Bone marrow (tissue), 2 donors: Measurements from ENCODE around the gene HAND1.

Experiments
- DNase-seq, 2 donors: peaks; one replicate each; lab custom pipeline; 2025; lab: John Stamatoyannopoulos, UW

HAND1 gene

GRCh38 chr5:154505567-154505966 is 27.5 kb upstream of the HAND1 start:
- no peak for DNase-seq

DNA sequence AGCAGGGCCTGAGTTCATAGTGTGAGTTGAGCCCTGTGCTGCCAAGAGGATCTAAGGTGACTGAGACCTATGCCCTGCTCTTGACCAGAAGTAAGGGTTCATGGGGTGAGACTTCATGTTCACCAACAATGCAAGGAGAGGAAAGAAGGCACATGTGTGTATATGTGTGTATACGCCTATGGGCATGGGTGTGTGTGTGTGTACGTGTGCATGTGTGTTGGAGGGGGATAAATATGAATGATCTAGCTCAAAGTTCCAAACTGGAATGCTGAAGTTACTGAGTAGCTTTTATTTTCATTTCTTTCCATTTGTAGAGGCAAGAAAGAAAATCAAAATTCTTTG is 25.6 kb upstream of the HAND1 start:
- DNase-seq: no peak

- DNase-seq: no peak
Measured at GRCh38 chr5:154502180-154502579, 24.2 kb upstream of the HAND1 start.

- no peak for DNase-seq
Measured at GRCh38 chr5:154501566-154501965, 23.5 kb upstream of the HAND1 start.

DNA sequence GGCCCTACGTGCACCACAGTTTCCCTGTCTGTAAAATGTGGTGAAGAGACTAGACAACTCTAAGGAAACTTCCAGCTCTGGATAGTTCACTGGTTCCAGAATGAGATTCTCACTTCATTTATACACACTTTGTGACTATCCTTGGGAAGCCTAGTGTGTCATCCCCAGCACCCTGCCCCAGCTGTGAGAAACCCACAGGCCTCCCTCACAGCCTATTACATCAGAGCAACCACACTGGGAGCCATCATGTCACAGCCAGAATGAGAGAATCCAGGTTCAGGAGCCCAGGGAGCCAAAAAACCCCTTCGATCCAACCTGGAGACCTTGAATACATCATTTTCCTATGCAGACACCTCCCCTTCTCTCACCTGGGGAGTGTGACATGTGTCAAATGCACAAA is 21.0 kb upstream of the HAND1 start:
- DNase-seq: no peak

DNA sequence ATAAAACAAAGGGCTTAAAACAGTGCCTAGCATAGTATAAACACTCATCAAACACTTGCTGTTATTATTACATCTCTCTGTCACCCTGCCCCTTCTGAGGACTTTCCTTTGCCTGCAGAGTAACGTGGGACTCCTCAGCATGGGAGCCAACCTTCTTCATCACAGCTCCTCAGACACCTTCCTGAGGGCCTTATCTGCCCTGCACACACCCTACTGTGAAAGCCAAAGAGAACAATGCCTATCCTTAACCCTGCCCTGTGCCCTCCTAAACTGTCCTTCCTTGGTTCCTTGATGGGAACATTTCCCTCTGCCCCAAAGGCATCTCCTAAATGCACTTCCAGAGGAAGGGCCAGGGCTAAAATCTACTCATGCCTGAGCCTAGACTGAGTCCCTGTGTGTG is 20.6 kb upstream of the HAND1 start:
- DNase-seq: no peak

DNA sequence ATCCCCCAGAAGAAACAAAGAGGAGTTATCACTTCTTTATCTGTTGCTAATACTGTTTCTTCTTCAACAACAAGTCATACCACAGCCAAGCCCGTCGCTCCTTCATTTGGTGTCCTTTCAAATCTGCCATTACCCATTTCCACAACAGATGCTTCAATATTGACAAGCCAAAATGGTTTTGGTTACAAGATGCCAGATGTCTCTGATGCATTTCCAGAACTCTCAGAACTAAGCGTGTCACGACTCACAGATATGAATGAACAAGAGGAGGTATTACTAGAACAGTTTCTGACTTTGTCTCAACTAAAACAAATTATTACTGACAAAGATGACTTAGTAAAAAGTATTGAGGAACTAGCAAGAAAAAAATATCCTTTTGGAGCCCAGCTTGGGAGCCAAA is 16.0 kb upstream of the HAND1 start:
- DNase-seq: no peak

DNA sequence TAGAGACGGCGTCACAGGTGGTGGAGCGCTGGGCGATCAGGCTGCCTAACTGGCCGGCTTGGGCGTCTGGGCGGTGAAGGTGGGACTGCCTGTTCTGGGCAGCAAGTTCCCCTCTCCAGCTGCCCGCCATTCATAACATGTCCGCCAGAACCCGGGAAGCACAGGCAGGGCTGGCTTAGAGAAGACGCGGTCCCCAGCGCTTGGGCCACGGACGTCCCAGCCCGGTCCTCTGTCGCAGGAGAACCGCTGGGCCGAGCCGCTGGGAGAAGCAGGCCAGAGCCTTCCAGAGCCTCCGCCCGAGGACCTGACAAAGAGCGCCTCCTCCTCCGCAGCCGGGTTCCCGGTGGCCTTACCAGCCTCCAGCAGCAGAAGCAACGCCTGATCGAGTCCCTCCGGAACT is 15.2 kb upstream of the HAND1 start:
- no peak for DNase-seq

DNA sequence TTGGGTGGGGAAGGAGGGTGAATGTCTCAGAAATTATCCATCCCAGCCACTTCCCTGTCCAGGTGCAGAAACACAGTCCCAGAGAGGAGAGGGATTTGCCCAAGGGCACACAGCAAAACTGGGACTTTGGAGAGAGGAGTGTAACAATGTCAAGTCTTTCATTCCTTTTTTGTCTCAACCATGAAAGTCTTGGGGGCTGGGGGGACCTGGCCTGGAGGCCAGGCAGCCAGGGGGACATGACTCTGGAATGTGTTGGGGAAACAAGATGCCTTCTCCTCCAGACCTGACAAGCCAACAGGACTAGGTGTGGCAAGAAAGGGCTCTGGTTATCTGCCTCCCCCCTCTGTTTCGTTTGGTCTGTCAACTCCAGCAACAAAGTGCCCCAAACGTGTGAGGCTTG is 13.9 kb upstream of the HAND1 start:
- DNase-seq: no peak

GRCh38 chr5:154487541-154487940 is 9.5 kb upstream of the HAND1 start:
- no peak for DNase-seq

DNA sequence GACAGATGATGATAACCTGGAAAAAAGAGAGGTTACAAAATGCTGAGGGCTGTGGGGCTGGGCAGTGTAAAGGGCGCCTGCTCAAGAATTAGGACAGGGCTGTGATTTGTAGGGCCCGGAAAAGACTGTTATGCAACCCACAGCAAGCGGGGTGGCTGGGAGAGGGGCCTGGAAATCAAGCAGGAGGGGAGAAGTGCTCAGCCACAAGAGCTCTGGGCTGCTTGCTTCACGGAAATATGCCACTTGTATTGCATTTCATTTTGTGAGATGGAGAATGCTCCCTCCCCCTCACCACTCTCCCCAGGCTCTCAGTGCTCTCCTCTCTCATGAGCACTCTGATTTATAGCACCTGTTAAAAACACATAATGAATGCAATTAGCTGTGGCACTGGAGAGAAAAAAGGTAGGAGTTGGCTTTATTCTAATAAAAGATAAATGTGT is 8.4 kb upstream of the HAND1 start:
- no peak for DNase-seq

DNA sequence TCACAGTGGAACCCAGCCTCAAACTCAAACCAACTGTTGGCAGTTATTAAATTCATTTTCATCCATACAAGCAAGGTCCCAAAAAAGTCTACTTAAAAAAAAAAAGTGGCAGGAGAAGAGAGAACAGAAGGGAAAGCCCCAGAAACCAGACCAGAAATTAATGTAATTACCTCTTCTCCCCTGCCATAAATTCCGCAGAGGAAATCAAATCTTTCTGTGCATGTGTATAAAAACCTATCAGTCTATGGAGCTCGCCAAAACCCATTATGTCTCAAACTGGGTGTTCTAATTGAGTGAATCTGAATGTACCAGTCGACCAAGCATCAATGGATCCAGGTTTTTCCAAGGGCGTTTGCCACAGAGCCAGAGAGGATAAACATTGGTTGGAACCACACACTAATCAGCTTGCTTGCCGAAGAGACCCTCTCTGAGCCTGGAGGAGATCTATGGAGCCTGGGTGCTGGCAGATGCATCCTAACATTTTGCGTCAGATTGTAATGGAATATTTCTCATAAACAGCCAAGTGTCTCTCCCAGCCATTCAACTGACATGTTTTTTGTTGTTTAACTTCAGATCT is 7.9 kb upstream of the HAND1 start:
- DNase-seq: no peak

GRCh38 chr5:154485096-154485491 is 7.1 kb upstream of the HAND1 start:
- DNase-seq: no peak

- no peak for DNase-seq
Measured at GRCh38 chr5:154484393-154485095, 6.5 kb upstream of the HAND1 start.

DNA sequence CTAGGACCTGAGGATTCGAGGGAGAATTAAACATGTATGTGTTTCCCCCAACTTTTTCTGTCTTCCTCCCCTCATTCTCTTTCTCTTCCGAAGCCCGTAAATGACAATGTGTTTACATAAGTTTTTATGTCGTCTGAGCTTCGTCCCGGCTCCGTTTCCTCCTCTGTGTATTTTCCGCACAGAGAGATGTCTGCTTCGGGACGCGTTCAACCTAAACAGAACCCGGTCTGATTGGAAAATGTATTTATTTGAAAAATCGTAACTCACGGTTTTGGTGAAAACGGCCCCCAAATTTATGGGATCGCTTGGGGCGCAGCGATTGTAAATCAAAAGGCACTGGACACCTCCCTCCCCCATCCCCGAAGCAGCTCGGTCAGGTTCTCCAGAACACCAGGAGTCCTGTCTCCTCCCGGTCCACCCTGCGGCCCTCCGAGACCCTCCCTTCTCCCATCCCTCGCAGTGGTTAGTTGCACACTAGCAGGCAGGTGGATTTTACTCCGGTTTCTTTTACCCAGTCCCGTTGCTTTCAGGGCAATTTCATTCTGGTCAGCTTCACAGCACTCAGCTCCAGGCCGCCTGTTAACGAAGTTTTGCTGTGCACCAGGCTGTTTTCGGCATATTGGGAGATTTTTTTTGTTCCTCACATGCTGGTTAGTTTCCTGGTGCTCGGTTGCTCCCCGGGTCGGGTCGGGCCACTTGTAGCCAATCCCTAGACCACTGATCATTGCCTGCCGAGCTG is 5.8 kb upstream of the HAND1 start:
- DNase-seq: no peak

DNA sequence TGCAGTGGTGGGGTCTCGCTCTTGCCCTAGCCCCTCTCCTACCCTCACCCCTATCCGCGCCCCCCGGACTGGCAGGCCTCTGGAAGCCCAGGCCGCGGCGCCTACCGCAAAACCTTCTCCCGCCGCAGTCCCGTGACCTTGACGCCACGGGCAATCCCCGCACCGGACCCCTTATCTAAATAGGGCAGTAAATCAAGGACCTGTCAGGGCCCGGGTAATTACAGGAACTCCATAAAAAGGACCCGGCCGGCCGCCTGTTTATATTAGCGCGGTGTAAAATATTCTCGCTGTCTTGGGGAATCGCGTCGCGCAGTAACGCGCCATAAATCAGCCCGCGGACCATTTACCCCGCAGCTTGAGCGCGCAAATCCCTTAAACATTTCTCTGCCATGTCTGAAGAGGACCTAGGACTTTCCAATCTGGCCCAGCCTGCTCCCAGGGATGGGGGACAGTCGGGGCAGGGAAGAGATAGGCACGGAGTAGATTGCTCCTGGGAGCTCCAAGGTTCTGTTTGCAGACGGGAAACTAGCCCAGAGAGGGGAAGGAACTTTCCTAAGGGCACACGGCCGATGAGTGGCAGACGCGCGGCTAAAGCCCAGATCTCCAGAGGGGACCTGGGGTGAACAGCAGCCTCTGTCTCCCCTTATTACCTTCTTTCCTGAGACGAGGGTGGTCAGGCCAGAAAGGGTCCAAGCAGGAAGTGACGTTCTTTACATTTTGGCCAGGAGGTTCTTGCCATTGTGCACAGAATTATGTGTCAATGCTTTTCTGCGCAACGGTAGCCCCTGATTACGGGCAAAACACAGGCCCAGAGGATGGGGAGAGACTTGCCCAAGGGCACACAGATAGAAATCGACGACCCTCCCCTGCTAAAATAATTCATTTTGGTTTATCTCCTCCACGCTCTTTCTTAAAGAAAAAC is 4.8 kb upstream of the HAND1 start:
- DNase-seq: no peak

DNA sequence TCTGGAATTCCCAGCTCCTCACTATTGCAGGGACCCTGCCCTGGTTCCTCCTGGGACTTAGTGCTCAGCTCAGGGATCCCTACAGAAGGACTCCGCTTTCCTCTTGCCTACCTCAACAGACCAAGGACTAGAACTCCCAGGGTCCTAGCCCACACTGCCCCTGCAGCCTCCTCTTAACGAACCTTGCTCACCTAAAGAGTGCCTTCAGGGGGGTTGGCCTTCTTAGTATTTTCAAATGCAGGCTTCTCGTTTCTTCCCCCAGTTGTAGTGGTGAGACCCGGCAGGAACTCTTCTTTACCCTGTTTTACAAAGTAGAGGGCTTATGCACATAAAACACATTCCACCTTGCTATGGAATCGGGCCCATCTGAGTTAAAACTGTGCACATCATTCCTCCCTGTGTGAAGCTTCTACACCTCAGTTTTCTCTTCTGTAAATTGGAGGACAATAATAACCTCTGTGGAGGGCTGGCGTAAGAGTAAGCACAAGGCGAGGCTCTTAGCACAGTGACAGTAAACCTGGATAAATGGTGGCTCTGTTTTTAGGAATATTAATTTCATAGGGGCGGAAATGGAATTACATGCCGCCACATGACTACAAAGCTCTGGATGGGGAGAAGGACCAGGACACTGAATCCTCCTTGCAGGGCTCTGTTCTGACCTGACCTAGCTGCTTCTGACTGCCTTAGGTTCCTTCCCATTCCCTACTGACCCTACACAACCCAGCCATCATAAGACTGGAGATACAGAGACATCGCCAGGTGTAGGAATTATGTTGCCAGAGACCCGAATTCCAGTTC is 3.8 kb upstream of the HAND1 start:
- no peak for DNase-seq

GRCh38 chr5:154480847-154481246 is 2.8 kb upstream of the HAND1 start:
- no peak for DNase-seq

DNA sequence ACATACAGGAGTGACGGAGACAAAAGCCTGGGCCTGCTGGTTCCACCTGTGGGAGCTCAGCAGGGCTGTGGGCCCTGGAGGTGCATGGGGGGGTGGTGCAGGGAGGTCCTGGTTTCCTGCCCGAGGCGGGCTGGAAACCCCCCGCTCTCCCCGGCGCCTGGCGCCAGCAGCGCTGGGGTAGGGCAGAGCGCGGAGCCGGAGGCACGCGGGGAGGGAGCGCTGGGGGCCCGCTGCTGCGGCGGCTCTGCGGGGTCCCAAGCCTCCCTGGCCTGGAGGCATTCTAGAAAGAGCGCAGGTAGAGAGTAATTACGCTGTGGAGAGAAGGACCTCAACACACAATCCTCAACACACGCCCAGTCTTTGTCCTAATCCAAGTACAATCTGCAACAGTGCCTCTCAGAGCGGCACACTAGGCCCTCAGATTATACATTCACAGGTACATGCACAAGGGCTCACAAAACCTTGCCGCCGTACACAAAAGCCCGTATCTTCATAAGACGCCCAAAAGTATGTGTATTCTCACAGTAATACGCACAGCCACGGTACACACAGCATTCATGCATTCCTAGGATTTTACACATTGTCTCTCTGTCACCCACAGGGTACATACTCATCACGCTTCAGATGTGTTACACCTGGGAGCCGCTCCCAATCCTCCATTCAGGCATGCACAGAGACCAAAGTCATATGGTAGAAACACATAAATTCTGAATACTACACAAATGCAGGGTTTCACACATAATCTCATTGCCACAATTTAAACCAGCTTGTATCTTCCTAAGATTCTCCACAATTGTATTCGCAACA is 2.1 kb upstream of the HAND1 start:
- DNase-seq: no peak

DNA sequence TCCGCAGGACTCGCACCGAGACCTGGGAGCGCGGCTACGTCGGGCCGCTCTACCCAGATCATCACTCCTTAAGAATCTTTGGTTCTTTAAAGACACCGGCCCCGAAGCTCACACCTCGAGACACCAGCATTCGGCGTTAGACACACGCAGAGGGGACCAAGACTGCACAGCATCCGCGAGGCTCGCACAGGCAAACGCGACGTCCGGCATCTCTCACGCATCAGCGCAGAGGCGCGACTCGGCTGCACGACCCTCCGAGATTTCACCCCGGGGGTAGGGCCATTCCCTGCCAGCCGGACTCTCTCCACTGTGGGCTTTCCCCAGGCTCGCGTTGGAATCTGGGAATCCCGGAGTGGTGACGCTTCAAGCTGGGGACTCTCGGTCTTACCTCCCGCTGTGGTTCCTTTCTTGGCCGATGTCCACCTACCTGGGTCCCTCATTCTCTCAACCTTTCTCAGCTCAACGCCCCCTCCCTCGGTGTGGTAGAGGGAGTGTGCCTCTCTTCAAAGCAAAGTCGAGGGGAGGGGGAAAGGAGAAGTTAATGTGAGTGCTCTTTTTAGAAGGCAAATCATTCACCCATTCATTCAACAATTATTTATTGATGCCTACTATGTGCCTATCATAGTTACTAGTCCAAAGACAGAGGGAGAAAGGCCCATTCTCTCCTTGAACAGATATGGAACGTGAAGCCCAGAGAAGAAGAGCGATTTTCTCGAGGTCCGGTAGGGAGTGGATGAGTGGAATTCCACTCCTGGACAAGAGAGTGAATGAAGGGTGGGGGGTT is 1.3 kb upstream of the HAND1 start:
- DNase-seq: no peak
